Gastrocnemius medialis (tissue), 4 donors: Measurements from ENCODE around the gene DDX18.

ENCODE experiments used
- CTCF ChIP-seq, 5 experiments: fragments of 450-650 bp in 3 of 5; fragments of 200-600 bp in 2 of 5; sonication (generic) in 2 of 5; IDR thresholded peaks in 4 of 5; conservative IDR thresholded peaks in 1 of 5; 1 replicate in 4 of 5; 2 replicates in 1 of 5; pipeline ENCODE4 v1.5.1; 2016 to 2019; ENCODE audit warnings: antibody characterized with exemption in 5 of 5, mild to moderate bottlenecking in 3 of 5, moderate library complexity in 3 of 5
- POLR2A ChIP-seq, 2 donors: fragments of 450-650 bp; IDR thresholded peaks; one replicate each; pipeline ENCODE4 v1.6.1; 2017; ENCODE audit warnings: antibody characterized with exemption in 2 of 2, mild to moderate bottlenecking in 2 of 2, moderate library complexity in 2 of 2

DNA sequence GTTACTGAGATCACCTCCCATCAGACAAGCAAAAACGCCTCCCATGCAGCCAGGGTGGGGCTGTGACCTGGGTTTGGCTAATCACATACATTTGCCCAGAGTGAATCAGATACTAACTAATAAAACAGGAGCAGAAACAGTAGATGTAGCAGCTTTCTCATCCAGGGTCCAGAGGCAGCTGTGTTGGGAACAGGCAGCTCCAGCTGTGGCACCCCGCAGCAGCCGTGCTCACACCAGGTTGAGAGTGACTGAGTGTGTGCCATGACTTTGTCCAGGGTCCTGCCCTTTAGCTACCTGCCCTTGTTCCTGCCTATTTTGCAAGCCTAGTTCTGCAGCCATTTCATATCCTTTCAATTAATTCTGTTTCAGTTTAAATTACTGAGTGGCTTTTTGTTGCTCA lies 20.5 kb downstream of the DDX18 start:
- TF ChIP-seq POLR2A (IDR thresholded peaks at IDR 0.05) (no peak), CTCF (IDR thresholded peaks at IDR 0.05 in 4 of 5, conservative IDR thresholded peaks at IDR 0.05 in 1 of 5) (no peak)
